GM13977 (cell line): ENCODE data around the gene MTARC2.

Experiments
- DNase-seq: peaks from one replicate; pipeline ENCODE4 v3.0.0; 2012; ENCODE audit warnings: low spot score
- in situ Hi-C: fragments of 300-500 bp; cut with MboI; formaldehyde crosslinking; loops from one replicate; pipeline ENCODE4 v1.12.0; 2022; ENCODE audit warnings: low sequenced_read_pairs, low pct_unique_long_range_greater_than_20kb, mixed read lengths, inconsistent platforms; ENCODE audit not compliant: unreplicated experiment
- TF ChIP-seq, protein P1 (sequence below): IDR thresholded peaks from 2 replicates; pipeline ENCODE4 v1.5.1; 2012; ENCODE audit warnings: mild to moderate bottlenecking, control low read depth; ENCODE audit not compliant: insufficient read depth; ENCODE audit errors: extremely low read depth, missing control alignments

The MTARC2 gene

DNA sequence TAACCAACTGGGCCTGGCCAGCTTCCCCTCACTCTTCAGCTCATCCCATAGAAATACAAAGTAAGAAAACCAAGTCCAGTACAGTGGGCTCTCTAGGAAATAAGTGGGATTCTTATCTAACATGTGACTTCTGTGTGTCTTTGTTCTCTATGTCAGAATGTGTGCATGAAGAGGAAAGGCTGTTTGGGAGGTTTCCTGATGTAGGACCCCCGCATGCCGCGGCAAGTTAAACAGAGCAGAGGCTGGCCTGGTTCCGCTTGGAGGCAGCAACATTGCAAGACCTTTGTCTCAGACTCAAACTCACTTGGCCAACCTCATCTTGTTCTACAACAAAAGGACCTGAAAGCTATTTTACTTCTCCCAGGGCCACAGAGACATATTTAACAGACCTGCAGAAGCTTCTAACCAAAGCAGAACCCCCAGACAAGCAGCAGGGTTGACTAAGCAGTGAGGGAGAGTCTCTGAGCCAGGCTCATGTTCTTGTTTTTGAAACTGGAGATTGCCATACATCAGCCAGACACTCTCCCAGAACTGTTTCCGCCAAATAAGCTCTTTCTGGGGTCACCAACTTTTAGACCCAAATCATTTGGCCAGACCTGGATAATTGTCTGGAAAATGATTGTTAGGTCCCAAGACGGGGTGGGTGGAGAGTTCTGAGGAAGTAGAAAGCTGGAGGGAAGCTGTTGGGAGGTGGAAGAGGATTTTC lies 6.2 kb downstream of the MTARC2 start:
- in situ Hi-C loops: no loop called here
- DNase-seq: no peak
- TF ChIP-seq, protein P1, sequence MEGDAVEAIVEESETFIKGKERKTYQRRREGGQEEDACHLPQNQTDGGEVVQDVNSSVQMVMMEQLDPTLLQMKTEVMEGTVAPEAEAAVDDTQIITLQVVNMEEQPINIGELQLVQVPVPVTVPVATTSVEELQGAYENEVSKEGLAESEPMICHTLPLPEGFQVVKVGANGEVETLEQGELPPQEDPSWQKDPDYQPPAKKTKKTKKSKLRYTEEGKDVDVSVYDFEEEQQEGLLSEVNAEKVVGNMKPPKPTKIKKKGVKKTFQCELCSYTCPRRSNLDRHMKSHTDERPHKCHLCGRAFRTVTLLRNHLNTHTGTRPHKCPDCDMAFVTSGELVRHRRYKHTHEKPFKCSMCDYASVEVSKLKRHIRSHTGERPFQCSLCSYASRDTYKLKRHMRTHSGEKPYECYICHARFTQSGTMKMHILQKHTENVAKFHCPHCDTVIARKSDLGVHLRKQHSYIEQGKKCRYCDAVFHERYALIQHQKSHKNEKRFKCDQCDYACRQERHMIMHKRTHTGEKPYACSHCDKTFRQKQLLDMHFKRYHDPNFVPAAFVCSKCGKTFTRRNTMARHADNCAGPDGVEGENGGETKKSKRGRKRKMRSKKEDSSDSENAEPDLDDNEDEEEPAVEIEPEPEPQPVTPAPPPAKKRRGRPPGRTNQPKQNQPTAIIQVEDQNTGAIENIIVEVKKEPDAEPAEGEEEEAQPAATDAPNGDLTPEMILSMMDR: no peak

DNA sequence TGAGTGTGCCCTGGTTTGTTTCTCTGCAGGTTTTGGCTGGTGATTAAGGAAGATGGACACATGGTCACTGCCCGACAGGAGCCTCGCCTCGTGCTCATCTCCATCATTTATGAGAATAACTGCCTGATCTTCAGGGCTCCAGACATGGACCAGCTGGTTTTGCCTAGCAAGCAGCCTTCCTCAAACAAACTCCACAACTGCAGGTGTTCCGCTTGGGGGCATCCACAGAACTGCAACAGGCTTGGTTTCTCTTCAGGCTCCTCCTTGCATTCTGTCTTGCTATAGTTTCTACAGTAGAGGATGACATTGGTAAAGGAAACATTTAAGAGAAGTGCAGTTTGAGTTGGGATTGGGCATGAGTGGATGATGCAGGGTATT lies 6.8 kb downstream of the MTARC2 start:
- TF ChIP-seq, protein P1: no peak
- DNase-seq: no peak
- in situ Hi-C loops: no loop called here

DNA sequence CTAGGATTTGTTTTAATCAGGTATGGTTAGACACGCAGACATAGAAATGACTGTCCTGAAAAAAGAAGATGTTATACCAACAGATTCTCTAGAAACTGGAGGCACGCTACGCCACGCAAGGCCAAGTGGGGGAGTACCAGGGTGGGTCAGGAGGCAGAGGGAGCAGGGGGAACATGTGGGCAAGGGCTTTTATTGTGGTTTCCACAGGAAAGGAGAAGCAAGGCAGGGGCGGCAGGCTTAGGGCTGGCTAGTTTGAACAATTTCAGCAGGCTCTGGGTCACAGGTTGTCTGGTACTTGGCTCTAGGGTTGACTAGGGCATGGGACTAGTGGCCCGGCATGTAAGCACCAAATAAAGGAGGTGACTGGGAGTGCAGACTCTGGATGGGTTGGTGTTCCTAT lies 7.2 kb downstream of the MTARC2 start:
- in situ Hi-C loops: no loop called here
- no peak for DNase-seq
- TF ChIP-seq, protein P1: no peak

DNA sequence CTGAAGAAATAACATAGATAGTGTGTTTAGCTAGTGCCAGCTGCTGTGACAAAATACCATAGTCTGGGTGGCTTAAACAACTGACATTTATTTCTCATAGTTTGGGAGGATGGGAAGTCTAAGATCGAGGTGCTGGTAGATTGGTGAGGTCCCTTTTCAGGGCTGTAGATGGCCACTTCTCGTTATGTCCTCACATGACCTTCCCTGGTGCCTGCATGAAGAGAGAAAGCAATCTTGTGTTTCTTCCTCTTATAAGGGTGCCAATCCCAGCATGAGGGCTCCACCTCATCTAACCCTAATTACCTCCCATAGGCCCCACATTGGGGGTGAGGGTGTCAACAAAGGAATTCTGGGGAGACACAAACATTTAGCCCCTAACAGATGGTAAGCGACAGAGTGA lies 9.3 kb downstream of the MTARC2 start:
- DNase-seq: no peak
- in situ Hi-C loops: no loop called here
- TF ChIP-seq, protein P1: no peak

DNA sequence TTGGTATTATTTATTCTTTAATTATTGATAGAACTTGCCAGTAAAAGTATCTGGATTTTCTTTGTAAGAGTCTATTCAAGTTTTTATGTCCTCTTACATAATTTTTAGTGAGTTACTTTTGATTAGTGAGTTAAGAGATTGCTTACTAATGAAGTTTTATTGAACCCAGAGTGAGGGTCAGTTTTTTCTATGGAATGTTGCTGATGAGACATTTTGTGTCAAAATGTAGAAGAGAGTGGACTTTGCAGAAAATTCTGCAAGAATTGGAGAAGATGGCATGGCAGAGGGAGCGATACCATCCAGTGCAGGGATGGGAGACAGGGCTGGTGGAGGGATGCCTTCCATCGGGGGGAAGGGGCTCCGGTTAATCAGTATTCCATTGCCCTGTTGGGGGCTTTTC lies 11.0 kb downstream of the MTARC2 start:
- DNase-seq: no peak
- in situ Hi-C loops: no loop called here
- TF ChIP-seq, protein P1: no peak

DNA sequence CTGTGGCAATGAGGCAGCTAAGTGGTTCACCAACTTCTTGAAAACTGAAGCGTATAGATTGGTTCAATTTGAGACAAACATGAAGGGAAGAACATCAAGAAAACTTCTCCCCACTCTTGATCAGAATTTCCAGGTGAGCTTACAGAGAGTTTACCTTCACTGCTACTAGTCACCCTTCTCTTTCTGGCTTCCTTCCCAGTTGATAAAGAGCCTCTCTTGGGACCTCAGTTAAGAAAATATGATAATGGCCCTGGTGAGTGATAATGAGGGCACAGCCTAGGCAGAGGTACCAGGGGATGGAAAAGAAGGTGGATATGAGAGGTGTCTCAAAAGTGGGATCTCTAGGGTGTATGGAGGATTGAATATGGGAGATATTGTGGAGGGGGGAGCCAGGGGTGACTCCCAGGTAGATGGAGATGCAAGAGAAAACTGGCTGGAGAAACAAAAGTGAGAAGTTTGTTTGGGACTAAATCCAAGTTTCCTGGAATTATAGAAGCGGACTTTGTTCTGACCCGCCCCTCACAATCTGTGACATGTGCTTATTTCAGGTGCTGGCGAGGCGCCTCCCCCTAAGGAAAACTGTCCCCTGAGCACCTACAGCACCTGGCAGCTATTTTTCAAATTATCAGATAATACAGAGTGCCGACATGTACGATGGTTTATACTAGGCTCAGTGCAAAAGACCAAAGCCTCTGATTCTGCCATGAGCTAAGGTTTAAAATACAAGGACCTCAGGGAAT lies 13.7 kb downstream of the MTARC2 start:
- TF ChIP-seq, protein P1: no peak
- in situ Hi-C loops: no loop called here
- no peak for DNase-seq
